A673 (cell line): ENCODE measurements around the gene PRR9.

Experiments
- CTCF ChIP-seq: fragments of 300-800, 200-600 bp; sonication (generic); conservative IDR thresholded peaks from 2 replicates; pipeline ENCODE4 v1.5.1; 2017; ENCODE audit warnings: low read depth, mild to moderate bottlenecking, antibody characterized with exemption, low read length, moderate library complexity, mixed read lengths
- EZH2 ChIP-seq: fragments of 200-600 bp; sonication (generic); IDR thresholded peaks from 2 replicates; pipeline ENCODE4 v1.6.1; 2017; ENCODE audit warnings: borderline replicate concordance, low read depth, mild to moderate bottlenecking, mixed read lengths, antibody characterized with exemption, low read length; ENCODE audit not compliant: poor library complexity, severe bottlenecking

- no peak for TF ChIP-seq CTCF
- no peak for TF ChIP-seq EZH2
Measured at GRCh38 chr1:153213519-153213918, 3.9 kb upstream of the PRR9 start.
